ENCODE data around the gene SART3.

The SART3 gene

DNA sequence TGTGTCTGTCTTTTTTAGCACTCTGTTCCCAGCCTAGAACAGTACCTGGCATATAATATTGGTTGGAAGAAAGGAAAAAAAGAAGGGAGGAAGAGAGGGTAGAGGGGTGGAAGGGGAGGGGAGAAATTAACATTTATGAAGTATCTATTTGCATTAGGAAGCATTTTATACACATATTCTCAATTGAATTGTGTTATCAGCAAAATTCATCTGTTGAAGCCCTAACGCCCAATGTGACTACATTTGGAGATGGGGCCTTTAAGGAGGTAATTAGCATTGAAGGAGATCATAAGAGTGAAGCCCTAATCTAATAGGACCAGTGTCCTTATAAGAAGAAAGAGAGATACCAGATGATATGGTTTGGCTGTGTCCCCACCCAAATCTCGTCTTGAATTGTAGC is 76.1 kb downstream of the SART3 start:
- DNase-seq = no peak

DNA sequence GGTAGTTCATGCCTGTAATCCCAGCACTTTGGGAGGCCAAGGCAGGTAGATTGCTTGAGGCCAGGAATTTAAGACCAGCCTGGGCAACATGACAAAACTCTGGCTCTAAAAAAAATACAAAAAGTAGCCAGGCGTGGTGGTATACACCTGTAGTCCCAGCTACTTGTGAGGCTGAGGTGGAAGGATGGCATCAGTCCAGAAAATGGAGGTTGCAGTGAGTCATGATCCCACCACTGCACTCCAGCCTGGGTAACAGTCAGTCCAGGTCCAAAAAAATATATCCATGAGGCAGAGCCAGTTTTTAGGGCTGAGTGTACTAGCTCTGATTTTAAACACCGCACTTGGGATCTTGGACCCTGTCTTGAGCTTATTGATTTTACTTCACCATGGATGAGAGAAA is 76.5 kb downstream of the SART3 start:
- no peak for DNase-seq

DNA sequence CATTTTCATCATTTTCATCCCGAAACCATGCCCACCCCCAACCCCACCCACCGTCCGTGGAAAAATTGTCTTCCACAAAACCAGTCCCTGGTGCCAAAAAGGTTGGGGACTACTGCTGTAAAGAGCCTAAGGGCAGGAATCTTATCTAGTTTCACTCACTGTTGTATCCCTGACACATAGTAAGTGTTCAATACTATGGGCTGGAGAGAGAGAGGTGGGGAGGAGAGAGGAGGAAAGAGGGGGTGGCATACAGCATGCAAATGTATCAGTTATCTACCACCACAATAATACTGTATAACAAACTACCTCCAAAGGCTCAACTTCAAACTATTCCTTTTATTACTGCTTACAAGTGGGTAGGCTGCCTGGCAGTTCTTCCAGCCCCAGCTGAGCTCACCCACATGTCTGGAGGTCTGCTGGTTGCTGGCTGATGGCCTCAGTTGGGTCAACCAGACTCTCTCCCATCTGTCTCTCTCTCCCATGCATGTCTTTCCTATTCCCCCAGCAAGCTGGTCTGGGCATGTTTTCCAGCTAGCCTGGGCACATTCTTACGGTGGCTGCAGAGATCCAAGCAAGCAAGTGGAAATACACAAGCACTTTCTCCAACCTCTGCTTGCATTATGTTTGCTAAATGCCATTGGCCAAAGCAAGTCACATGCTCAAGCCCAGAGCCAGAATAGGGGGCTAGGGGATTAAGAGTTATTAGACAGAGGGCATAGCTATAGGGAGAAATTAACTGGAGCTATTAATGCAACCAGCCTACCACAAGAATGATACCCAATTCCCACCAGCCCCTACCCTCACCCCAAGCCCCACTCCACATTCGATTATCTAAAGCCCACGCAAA is 77.5 kb downstream of the SART3 start:
- no peak for DNase-seq

- no peak for DNase-seq
Measured at GRCh38 chr12:108482717-108483212, 78.2 kb downstream of the SART3 start.

DNA sequence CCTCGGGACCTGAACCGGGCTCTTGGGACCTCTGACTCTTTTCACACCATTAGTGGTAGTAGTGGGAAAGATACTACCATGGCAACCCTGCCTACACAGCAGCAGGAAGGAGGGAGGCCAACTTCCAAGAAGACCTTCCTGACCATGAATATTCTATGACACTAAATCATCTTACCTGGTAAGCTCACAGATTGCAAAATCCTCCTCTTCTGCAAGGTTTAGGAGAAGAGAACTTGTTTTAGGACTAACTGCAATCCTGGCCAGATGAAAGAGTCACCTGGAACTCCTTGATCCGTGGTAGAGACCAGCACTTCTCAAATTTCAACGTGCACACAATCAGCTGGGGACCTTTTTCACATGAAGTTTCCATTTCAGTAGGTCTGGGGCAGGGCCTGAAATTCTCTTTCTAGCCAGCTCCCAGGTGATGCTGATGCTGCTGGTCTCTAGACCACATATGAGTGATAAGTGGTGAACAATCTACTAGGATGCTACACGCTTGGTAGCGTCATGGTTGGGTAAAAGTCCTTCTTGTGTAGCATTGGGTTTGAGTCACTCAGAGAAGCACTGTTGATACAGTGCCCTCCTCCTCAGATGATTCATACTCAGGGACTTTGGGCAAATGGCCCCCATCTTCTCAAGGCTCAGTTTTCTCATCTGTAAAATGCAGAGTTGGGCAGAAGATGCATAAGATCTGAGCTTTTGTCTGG is 81.5 kb downstream of the SART3 start:
- DNase-seq = no peak

GRCh38 chr12:108478611-108479206 is 82.3 kb downstream of the SART3 start:
- DNase-seq = no peak

- DNase-seq = no peak
Measured at GRCh38 chr12:108477881-108478259, 83.1 kb downstream of the SART3 start.

- DNase-seq = no peak
Measured at GRCh38 chr12:108477055-108477880, 83.7 kb downstream of the SART3 start.

DNA sequence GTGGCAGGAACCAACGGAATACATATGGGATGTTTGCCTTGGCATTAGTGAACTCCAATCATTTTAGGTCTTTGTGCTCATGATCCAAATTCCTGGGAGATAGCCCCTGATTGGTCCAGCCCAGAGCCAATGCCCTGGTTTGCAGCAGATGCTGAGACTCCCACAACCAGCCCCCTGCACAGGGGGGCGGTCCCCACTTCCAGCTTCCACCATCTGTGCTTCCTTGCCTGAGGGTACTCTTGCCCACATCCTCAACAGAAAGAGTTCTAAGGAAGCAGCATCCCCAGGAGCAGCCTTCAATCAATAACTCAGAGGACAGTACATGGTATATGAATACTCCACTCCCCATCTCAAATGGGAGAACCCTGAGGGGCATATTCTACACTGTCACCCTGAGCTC is 85.6 kb downstream of the SART3 start:
- no peak for DNase-seq

DNA sequence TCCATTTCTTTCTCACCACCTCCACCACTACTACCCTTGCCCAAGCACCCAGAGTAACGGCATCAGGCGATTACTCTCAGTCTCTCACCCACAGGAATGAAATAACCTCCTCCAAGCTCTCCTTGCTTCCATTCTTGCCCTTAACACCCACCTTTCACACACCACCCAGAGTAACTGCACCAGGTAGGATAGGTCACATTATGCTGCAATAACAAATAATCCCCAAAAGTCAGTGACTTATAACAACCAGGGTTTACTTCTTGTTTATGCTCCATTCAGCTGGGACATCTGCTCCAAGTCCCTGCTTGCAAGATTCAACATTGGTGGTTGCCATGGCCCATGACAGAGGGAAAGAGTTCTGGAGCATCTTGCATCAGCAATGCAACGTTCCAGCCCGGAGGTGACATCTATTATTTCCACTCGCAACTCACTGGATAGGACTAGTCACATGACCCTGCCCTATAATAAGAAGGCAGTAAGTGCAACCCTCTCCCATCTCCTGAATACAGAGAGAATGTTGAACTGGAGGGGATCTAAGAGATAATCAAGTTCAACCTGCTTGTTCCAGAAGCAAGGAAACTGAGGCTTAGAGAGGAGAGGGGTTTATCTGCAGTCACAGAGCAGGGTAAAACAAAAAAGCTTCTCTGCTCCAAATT is 87.4 kb downstream of the SART3 start:
- no peak for DNase-seq
